NB4 (cell line): Measurements from ENCODE around the gene SHC2.

Experiments used
- MYC ChIP-seq: IDR thresholded peaks from 2 replicates; pipeline ENCODE4 v1.6.1; 2011; ENCODE audit warnings: low read depth, low read length
- POLR2A ChIP-seq: IDR thresholded peaks from 2 replicates; pipeline ENCODE4 v1.6.1; 2011; ENCODE audit warnings: mild to moderate bottlenecking; ENCODE audit not compliant: insufficient read length; ENCODE audit errors: extremely low read depth
- TF ChIP-seq, protein P1 (sequence below): IDR thresholded peaks from one replicate; pipeline ENCODE4 v1.5.1; 2012; ENCODE audit warnings: low read depth, low read length
- TF ChIP-seq, protein P2 (sequence below): IDR thresholded peaks from 2 replicates; pipeline ENCODE4 v1.6.1; 2011; ENCODE audit warnings: low read depth, low read length

DNA sequence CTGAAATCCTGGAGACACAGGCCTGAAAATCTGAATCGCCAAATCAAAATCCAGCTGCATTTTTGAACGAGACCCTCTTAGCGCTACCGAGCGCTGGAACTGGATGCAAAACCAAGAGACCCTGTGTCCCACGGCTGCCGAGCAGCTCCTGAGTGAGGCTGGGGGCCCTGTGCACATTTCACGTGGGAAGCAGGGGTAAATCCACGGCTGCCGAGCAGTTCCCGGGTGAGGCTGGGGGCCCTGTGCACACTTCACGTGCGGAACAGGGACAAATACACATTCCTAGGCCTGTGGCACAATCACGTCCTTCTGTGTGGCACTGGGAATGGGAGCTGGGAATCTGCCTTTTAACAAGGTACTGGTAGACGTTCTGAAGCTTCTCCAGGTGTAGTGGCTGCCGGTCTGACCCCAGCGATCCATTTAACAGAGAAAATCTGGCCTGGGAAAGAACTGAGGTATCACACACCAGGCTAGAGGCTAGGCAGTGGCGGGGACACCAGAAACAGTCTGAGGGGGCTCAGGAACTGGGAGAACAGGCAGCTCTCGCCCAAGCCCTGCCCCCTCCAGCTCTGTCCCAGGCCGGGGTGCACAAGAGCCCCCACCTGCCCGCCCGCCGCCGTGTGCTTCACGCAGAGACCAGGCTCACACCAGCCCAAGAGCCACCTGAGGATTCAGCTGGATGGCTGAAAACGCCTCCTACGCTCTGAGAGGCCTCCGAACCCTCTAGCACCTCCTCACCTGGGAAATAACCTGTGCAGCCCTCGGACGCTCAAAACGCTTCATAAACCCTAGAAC lies 40.9 kb downstream of the SHC2 start:
- TF ChIP-seq, protein P1, sequence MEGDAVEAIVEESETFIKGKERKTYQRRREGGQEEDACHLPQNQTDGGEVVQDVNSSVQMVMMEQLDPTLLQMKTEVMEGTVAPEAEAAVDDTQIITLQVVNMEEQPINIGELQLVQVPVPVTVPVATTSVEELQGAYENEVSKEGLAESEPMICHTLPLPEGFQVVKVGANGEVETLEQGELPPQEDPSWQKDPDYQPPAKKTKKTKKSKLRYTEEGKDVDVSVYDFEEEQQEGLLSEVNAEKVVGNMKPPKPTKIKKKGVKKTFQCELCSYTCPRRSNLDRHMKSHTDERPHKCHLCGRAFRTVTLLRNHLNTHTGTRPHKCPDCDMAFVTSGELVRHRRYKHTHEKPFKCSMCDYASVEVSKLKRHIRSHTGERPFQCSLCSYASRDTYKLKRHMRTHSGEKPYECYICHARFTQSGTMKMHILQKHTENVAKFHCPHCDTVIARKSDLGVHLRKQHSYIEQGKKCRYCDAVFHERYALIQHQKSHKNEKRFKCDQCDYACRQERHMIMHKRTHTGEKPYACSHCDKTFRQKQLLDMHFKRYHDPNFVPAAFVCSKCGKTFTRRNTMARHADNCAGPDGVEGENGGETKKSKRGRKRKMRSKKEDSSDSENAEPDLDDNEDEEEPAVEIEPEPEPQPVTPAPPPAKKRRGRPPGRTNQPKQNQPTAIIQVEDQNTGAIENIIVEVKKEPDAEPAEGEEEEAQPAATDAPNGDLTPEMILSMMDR = no peak
- no peak for TF ChIP-seq POLR2A
- TF ChIP-seq, protein P2, sequence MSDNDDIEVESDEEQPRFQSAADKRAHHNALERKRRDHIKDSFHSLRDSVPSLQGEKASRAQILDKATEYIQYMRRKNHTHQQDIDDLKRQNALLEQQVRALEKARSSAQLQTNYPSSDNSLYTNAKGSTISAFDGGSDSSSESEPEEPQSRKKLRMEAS = no peak
- no peak for TF ChIP-seq MYC
